ENCODE measurements around the gene CBR4. TPM values are rescaled to one million over a fixed set of nuclear protein-coding genes. Genes with fewer than 3 reads are reported as not detected.
"Not testable (repeated sequence)": the region's sequence is repeated elsewhere in the genome, so short reads cannot be mapped to it uniquely, and the experiment has no call there.

Gene CBR4
- total RNA-seq, 2 donors from 2014 or later, result 39.0 to 55.6 TPM

DNA sequence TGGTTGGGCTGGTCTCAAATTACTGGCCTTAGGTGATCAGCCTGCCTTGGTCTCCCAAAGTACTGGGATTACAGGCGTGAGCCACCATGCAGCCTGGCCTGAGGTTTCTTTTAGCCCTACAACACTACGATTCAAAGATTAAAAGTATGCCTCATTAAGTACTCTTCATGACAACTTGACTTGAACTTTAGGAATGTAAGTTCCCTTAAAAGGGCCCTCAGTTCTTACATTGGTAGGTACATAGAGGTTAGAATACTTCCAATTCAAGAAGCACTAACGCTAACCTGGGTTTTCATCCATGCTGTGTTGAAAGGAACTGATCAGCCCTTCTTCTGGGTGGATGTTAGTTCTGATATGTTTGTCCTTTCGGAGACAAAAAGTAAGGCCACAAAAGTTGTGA lies 15.1 kb downstream of the CBR4 start:
- Histone ChIP-seq H3K36me3 (ENCODE audit: control insufficient read depth, insufficient read depth, low read length) (peaks cover 69% of the 10 kb centered on the region), H3K4me1 (ENCODE audit: control insufficient read depth, insufficient read depth, low read length) (no peaks in the 10 kb centered on the region), H3K27me3 (ENCODE audit: control insufficient read depth, insufficient read depth, low read length, poor library complexity, severe bottlenecking) (no peaks in the 10 kb centered on the region), H3K27ac (ENCODE audit: low read depth, low read length) (no peak overlapping the region), H3K9me3 (ENCODE audit: control insufficient read depth, low read length) (peaks cover 4% of the 10 kb centered on the region), H3K9ac (ENCODE audit: extremely low read depth, low read length, poor library complexity, severe bottlenecking) (no peak overlapping the region), H3K4me3 (ENCODE audit: low read length) (no peak overlapping the region)
- Mint-ChIP-seq H3K27ac (no peak overlapping the region), H3K27me3 (ENCODE audit: insufficient read depth) (no peaks in the 10 kb centered on the region), H3K9me3 (no peaks in the 10 kb centered on the region), H3K4me1 (peaks cover 7% of the 10 kb centered on the region), H3K4me3 (no peak overlapping the region), H3K36me3 (ENCODE audit: low read depth) (peaks cover 50% of the 10 kb centered on the region)
- TF ChIP-seq, protein P1, sequence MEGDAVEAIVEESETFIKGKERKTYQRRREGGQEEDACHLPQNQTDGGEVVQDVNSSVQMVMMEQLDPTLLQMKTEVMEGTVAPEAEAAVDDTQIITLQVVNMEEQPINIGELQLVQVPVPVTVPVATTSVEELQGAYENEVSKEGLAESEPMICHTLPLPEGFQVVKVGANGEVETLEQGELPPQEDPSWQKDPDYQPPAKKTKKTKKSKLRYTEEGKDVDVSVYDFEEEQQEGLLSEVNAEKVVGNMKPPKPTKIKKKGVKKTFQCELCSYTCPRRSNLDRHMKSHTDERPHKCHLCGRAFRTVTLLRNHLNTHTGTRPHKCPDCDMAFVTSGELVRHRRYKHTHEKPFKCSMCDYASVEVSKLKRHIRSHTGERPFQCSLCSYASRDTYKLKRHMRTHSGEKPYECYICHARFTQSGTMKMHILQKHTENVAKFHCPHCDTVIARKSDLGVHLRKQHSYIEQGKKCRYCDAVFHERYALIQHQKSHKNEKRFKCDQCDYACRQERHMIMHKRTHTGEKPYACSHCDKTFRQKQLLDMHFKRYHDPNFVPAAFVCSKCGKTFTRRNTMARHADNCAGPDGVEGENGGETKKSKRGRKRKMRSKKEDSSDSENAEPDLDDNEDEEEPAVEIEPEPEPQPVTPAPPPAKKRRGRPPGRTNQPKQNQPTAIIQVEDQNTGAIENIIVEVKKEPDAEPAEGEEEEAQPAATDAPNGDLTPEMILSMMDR (conservative IDR thresholded peaks at IDR 0.05), result no peak
- no peak for DNase-seq
- WGBS, 2 experiments (ENCODE audit: insufficient coverage in 1 of 2, insufficient read length in 1 of 2), result 93 to 100% methylated on average over 3 to 4 of the region's 4 CpGs

DNA sequence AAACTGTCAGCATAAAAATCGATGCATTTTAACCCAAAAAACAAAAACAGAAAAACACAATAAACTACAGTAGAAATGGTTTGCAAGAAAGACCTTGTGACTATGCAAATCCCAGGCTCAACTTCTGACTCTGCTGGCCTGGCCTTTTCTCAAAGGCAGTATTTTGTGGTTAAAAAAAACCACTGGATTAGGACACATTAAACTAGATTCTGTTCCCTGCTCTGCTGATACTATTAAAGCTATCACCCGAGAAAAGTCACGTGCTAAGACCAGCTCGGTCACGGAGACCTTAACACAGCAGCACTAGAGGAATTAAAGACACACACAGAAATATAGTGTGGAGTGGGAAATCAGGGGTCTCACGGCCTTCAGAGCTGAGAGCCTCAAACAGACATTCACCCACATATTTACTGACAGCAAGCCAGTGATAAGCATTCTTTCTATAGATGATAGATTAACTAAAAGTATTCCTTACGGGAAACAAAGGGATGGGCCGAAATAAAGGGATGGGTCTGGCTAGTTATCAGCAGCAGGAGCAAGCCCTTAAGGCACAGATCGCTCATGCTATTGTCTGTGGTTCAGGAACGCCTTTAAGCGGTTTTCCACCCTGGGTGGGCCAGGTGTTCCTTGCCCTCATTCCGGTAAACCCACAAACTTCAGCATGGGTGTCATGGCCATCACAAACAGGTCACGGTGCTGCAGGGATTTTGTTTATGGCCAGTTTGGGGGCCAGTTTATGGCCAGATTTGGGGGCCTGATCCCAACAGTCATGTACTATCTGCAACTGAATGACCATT lies 16.1 kb downstream of the CBR4 start:
- H3K9me3 ChIP-seq (ENCODE audit: control insufficient read depth, low read length), result peaks cover 4% of the 10 kb centered on the region
- H3K27me3 ChIP-seq (ENCODE audit: control insufficient read depth, insufficient read depth, low read length, poor library complexity, severe bottlenecking), result no peaks in the 10 kb centered on the region
- H3K27me3 Mint-ChIP-seq (ENCODE audit: insufficient read depth), result no peaks in the 10 kb centered on the region
- H3K27ac ChIP-seq (ENCODE audit: low read depth, low read length), result no peak overlapping the region
- no peak overlapping the region for H3K9ac ChIP-seq (ENCODE audit: extremely low read depth, low read length, poor library complexity, severe bottlenecking)
- H3K36me3 Mint-ChIP-seq (ENCODE audit: low read depth), result peaks cover 52% of the 10 kb centered on the region
- H3K9me3 Mint-ChIP-seq, result no peaks in the 10 kb centered on the region
- peak overlapping the region; percentile 64 for H3K27ac Mint-ChIP-seq
- H3K4me1 ChIP-seq (ENCODE audit: control insufficient read depth, insufficient read depth, low read length), result no peaks in the 10 kb centered on the region
- DNase-seq, result no peak
- H3K4me3 ChIP-seq (ENCODE audit: low read length), result no peak overlapping the region
- no peak overlapping the region for H3K4me3 Mint-ChIP-seq
- peaks cover 5% of the 10 kb centered on the region for H3K4me1 Mint-ChIP-seq
- WGBS, 2 experiments (ENCODE audit: insufficient coverage in 1 of 2, insufficient read length in 1 of 2), result 95 to 96% methylated on average over 7 to 12 of the region's 13 CpGs
- H3K36me3 ChIP-seq (ENCODE audit: control insufficient read depth, insufficient read depth, low read length), result peaks cover 69% of the 10 kb centered on the region
- TF ChIP-seq, protein P1 (conservative IDR thresholded peaks at IDR 0.05), result no peak

DNA sequence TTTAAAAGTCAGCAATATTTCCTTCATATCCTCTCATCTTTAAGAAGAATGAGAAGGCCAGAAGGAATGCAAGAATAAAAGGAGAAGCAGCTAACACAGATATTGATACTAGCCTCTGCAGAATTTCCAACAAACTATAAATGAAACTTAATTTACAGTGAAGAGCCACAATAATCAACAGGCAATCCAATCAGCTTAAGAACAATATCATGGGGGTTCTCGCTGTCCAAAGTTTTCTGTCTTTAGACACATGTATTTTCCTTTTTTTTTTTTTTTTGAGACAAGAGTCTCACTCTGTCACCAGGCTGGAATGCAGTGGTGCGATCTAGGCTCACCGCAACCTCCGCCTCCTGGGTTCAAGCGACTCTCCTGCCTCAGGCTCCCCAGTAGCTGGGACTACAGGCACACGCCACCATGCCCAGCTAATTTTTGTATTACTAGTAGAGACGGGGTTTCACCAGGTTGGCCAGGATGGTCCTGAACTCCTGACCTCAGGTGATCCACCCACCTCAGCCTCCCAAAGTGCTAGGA lies 17.0 kb downstream of the CBR4 start:
- H3K27me3 ChIP-seq (ENCODE audit: control insufficient read depth, insufficient read depth, low read length, poor library complexity, severe bottlenecking); H3K9me3 Mint-ChIP-seq; H3K4me1 Mint-ChIP-seq; H3K27ac ChIP-seq (ENCODE audit: low read depth, low read length); H3K4me3 ChIP-seq (ENCODE audit: low read length); H3K9me3 ChIP-seq (ENCODE audit: control insufficient read depth, low read length); H3K4me3 Mint-ChIP-seq; H3K9ac ChIP-seq (ENCODE audit: extremely low read depth, low read length, poor library complexity, severe bottlenecking); H3K27me3 Mint-ChIP-seq (ENCODE audit: insufficient read depth); DNase-seq; H3K4me1 ChIP-seq (ENCODE audit: control insufficient read depth, insufficient read depth, low read length): not testable (repeated sequence)
- peaks cover 69% of the 10 kb centered on the region for H3K36me3 ChIP-seq (ENCODE audit: control insufficient read depth, insufficient read depth, low read length)
- peak overlapping the region; percentile 64 for H3K27ac Mint-ChIP-seq
- WGBS, 2 experiments (ENCODE audit: insufficient coverage in 1 of 2, insufficient read length in 1 of 2), result 94 to 100% methylated on average over 5 to 7 of the region's 7 CpGs
- peaks cover 45% of the 10 kb centered on the region for H3K36me3 Mint-ChIP-seq (ENCODE audit: low read depth)

All from endodermal cell (in vitro differentiated cells).